HG03442 (cell line): ENCODE results near the gene PKIB.
"Not testable (repeated sequence)": the region's sequence is repeated elsewhere in the genome, so short reads cannot be mapped to it uniquely, and the experiment has no call there.

Experiments
- ATAC-seq: cut with Tn5 transposase; IDR thresholded peaks from one replicate; pipeline ENCODE4 v1.9.1; 2021; ENCODE audit warnings: mild to moderate bottlenecking, moderate library complexity; ENCODE audit not compliant: unreplicated experiment

Gene PKIB

GRCh38 chr6:122736616-122737015 lies 126.4 kb downstream of the PKIB start:
- no peak for ATAC-seq

GRCh38 chr6:122740091-122740490 lies 129.9 kb downstream of the PKIB start:
- no peak for ATAC-seq

- ATAC-seq = no peak
These were observed 130.7 kb downstream of the PKIB start for GRCh38 chr6:122740936-122741335.

GRCh38 chr6:122744247-122744646 lies 134.0 kb downstream of the PKIB start:
- peak; percentile 54 for ATAC-seq

GRCh38 chr6:122744856-122745255 lies 134.7 kb downstream of the PKIB start:
- ATAC-seq = not testable (repeated sequence)

GRCh38 chr6:122746688-122747087 lies 136.5 kb downstream of the PKIB start:
- no peak for ATAC-seq

GRCh38 chr6:122747573-122747972 lies 137.4 kb downstream of the PKIB start:
- ATAC-seq = no peak

GRCh38 chr6:122748945-122749344 lies 138.7 kb downstream of the PKIB start:
- ATAC-seq = not testable (repeated sequence)

GRCh38 chr6:122749451-122750050 lies 139.3 kb downstream of the PKIB start:
- ATAC-seq = no peak

- ATAC-seq = peak; percentile 81
These were observed 141.1 kb downstream of the PKIB start for GRCh38 chr6:122751326-122751725.

GRCh38 chr6:122752459-122752858 lies 142.3 kb downstream of the PKIB start:
- ATAC-seq = peak; percentile 32

- ATAC-seq = no peak
These were observed 142.9 kb downstream of the PKIB start for GRCh38 chr6:122753000-122753687.

- no peak for ATAC-seq
These were observed 143.5 kb downstream of the PKIB start for GRCh38 chr6:122753688-122754056.

- ATAC-seq = no peak
These were observed 144.1 kb downstream of the PKIB start for GRCh38 chr6:122754191-122754731.

GRCh38 chr6:122755901-122756300 lies 145.7 kb downstream of the PKIB start:
- no peak for ATAC-seq

- ATAC-seq = peak; percentile 100
These were observed 148.7 kb downstream of the PKIB start for GRCh38 chr6:122758927-122759334.

- no peak for ATAC-seq
These were observed 150.1 kb downstream of the PKIB start for GRCh38 chr6:122760330-122760729.

GRCh38 chr6:122766256-122766655 lies 156.1 kb downstream of the PKIB start:
- ATAC-seq = no peak

- no peak for ATAC-seq
These were observed 160.8 kb downstream of the PKIB start for GRCh38 chr6:122770835-122771601.

- no peak for ATAC-seq
These were observed 162.7 kb downstream of the PKIB start for GRCh38 chr6:122772724-122773415.
